Measurements from ENCODE around the gene BSG. TPM values are rescaled to one million over a fixed set of nuclear protein-coding genes. Genes with fewer than 3 reads are reported as not detected.

The BSG gene
- total and polyA plus RNA-seq, 2 of the 4 experiments (the other 2 are of a cell fraction) = 130 to 698 TPM

DNA sequence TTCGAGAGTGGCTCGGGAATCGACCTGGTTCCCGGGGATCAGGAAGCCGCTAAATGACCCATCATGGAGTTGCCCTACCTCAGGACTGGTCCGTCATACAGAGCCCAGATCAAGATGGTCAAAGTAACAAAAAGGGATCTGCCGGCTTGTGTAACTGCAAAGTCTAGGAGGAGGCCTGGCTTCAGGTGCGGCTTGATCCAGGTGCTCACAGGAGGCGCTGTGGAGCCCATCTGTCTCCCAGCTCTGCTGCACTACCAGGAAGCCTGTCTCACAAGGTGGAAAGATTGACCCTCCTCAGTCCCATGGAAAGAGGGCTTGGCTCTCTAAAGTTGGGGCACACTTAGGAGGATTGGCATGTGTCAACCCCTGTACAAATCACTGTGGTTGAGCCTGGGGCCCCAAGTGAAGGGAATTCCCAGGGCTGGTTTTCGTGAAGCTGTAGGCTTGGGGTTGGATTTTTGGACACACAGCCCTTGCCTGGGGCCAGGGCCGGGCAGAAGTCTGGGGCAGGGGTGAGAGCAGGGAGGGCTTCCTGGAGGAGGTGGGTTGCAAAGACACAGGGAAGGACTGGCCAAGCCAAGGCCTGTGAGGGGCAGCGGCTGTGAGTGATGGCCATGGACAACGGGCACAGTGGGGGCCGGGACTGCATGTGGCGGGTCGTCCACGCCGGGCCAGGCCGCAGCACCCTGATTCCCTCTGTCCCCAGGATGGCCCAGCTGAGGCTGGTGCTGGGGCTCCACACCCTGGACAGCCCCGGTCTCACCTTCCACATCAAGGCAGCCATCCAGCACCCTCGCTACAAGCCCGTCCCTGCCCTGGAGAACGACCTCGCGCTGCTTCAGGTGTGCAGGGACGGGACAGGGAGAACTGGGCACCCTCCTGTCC is 24.3 kb upstream of the BSG start:
- DNase-seq (no peak), ATAC-seq (ENCODE audit: low read depth) (no peak)
- Histone ChIP-seq H3K27ac (ENCODE audit: insufficient read depth, low read length) (no peak overlapping the region), H2AK5ac (ENCODE audit: low read depth, low read length) (no peak overlapping the region), H3K36me3 (ENCODE audit: control insufficient read depth, insufficient read depth, low read length) (peaks cover 3% of the 10 kb centered on the region; the same call in 1 of the 2 replicates), H3K9me3 (ENCODE audit: control insufficient read depth, insufficient read depth, low read length) (no peaks in the 10 kb centered on the region), H4K91ac (ENCODE audit: insufficient read depth, low read depth, low read length) (no peak overlapping the region), H3K9me1 (ENCODE audit: insufficient read depth, low read length) (peaks cover 8% of the 10 kb centered on the region), H3K9ac (ENCODE audit: low read depth, low read length) (no peak overlapping the region), H3K4me2 (ENCODE audit: low read depth, low read length) (no peak overlapping the region), H4K20me1 (ENCODE audit: insufficient read depth, low read length) (peaks cover 7% of the 10 kb centered on the region; the same call in 1 of the 2 replicates), H2BK5ac (ENCODE audit: low read depth, low read length, poor library complexity, severe bottlenecking) (no peak overlapping the region), H3K4me1 (ENCODE audit: control insufficient read depth, insufficient read depth, low read length) (peaks cover 2% of the 10 kb centered on the region; the same call in 1 of the 2 replicates), H2AFZ (replicated peaks; ENCODE audit: low read length, poor library complexity) (no peak overlapping the region), H3K79me1 (ENCODE audit: low read depth in 1 of 2, low read length in 2 of 2) (no peaks in the 10 kb centered on the region; a peak in 1 of 4 replicates), H3K56ac (ENCODE audit: extremely low read depth, insufficient read depth, low read length) (no peak overlapping the region), H2BK20ac (ENCODE audit: low read depth, low read length) (no peak overlapping the region), H2AK9ac (replicated peaks; ENCODE audit: low read depth, low read length, poor library complexity) (no peak overlapping the region), H2BK120ac (ENCODE audit: low read depth, low read length) (no peak overlapping the region), H3K14ac (replicated peaks; ENCODE audit: low read depth, low read length) (no peak overlapping the region), H4K8ac (ENCODE audit: low read depth in 2 of 2, low read length in 2 of 2) (no peak overlapping the region), H4K5ac (ENCODE audit: low read depth, low read length) (no peak overlapping the region), H3K4me3 (ENCODE audit: insufficient read depth, low read depth, low read length) (no peak overlapping the region), H3K4ac (ENCODE audit: low read depth, low read length) (no peak overlapping the region), H3K27me3 (ENCODE audit: control insufficient read depth, insufficient read depth, low read length) (no peaks in the 10 kb centered on the region), H3K23ac (ENCODE audit: low read depth, low read length) (no peak overlapping the region), H3K18ac (ENCODE audit: low read depth, low read length) (no peak overlapping the region), H2BK15ac (ENCODE audit: low read depth, low read length) (no peak overlapping the region)
- ChIA-PET CTCF (no interaction called here), POLR2A (ENCODE audit: unreplicated experiment) (no interaction called here)
- dilution Hi-C loops (cut with HindIII; ENCODE audit: low sequenced_read_pairs, unreplicated experiment) (no loop called here), in situ Hi-C loops (cut with MboI; ENCODE audit: low sequenced_read_pairs) (no loop called here), intact Hi-C loops (cut with micrococcal nuclease) (no loop called here)
- no TSS peak for BruUV-seq (replicated peaks)
- no peak for TF ChIP-seq MXI1 (IDR thresholded peaks at IDR 0.05; ENCODE audit: borderline replicate concordance, low read depth, low read length)
- no peak for TF ChIP-seq RCOR1 (IDR thresholded peaks at IDR 0.05; ENCODE audit: insufficient replicate concordance, low read length)
- no peak for TF ChIP-seq SMC3 (IDR thresholded peaks at IDR 0.05; ENCODE audit: low read depth, low read length)
- TF ChIP-seq CHD1 (IDR thresholded peaks at IDR 0.05; ENCODE audit: low read depth, low read length) = no peak
- TF ChIP-seq RAD21 (IDR thresholded peaks at IDR 0.05; ENCODE audit: low read length) = no peak
- TF ChIP-seq CEBPB (IDR thresholded peaks at IDR 0.05; ENCODE audit: low read depth, low read length) = no peak
- no peak for TF ChIP-seq MAZ (IDR thresholded peaks at IDR 0.05; ENCODE audit: borderline replicate concordance, low read depth, low read length)
- TF ChIP-seq NFE2L2 (IDR thresholded peaks at IDR 0.05; ENCODE audit: low read depth, low read length) = no peak
- TF ChIP-seq, protein P1, sequence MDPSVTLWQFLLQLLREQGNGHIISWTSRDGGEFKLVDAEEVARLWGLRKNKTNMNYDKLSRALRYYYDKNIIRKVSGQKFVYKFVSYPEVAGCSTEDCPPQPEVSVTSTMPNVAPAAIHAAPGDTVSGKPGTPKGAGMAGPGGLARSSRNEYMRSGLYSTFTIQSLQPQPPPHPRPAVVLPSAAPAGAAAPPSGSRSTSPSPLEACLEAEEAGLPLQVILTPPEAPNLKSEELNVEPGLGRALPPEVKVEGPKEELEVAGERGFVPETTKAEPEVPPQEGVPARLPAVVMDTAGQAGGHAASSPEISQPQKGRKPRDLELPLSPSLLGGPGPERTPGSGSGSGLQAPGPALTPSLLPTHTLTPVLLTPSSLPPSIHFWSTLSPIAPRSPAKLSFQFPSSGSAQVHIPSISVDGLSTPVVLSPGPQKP (IDR thresholded peaks at IDR 0.05; ENCODE audit: borderline replicate concordance, low read depth, low read length) = no peak
- TF ChIP-seq, protein P2, sequence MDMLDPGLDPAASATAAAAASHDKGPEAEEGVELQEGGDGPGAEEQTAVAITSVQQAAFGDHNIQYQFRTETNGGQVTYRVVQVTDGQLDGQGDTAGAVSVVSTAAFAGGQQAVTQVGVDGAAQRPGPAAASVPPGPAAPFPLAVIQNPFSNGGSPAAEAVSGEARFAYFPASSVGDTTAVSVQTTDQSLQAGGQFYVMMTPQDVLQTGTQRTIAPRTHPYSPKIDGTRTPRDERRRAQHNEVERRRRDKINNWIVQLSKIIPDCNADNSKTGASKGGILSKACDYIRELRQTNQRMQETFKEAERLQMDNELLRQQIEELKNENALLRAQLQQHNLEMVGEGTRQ (IDR thresholded peaks at IDR 0.05; ENCODE audit: low read depth, low read length) = no peak
- WGBS, 2 experiments (ENCODE audit: extremely low coverage in 2 of 2, insufficient read length in 1 of 2) = 81% methylated on average over 9 of the region's 26 CpGs; no CpG with 5 or more reads in 1 of the 2 experiments
